ENCODE results near the gene FRMD4A. TPM values are rescaled to one million over a fixed set of nuclear protein-coding genes. Genes with fewer than 3 reads are reported as not detected.

The FRMD4A gene
- total RNA-seq, 1 donor from 2014 or later = 20.2 TPM

GRCh38 chr10:13683017-13683416 is 647.7 kb downstream of the FRMD4A start:
- Histone ChIP-seq H3F3A (ENCODE audit: low read depth) (peaks cover 5% of the 10 kb centered on the region), H3K9me3 (ENCODE audit: low read depth) (no peaks in the 10 kb centered on the region), H3K79me2 (ENCODE audit: low read depth) (no peaks in the 10 kb centered on the region), H3K36me3 (no peaks in the 10 kb centered on the region), H3K4me3 (no peak overlapping the region), H2AFZ (replicated peaks) (no peak overlapping the region), H3K4me2 (no peak overlapping the region), H3K27me3 (no peaks in the 10 kb centered on the region), H3K9ac (no peak overlapping the region), H3K27ac (no peak overlapping the region), H3K4me1 (peaks cover 17% of the 10 kb centered on the region), H4K20me1 (ENCODE audit: low read depth) (no peaks in the 10 kb centered on the region)
- no peak overlapping the region for H3K4me3 Mint-ChIP-seq
- no peak for DNase-seq (ENCODE audit: low spot score)
- H3K27ac Mint-ChIP-seq = no peak overlapping the region
- H3K9me3 Mint-ChIP-seq = no peaks in the 10 kb centered on the region
- H3K27me3 Mint-ChIP-seq (ENCODE audit: insufficient read depth, low read depth) = no peaks in the 10 kb centered on the region
- H3K36me3 Mint-ChIP-seq = peaks cover 28% of the 10 kb centered on the region
- H3K4me1 Mint-ChIP-seq = peaks cover 8% of the 10 kb centered on the region
- TF ChIP-seq, protein P1, sequence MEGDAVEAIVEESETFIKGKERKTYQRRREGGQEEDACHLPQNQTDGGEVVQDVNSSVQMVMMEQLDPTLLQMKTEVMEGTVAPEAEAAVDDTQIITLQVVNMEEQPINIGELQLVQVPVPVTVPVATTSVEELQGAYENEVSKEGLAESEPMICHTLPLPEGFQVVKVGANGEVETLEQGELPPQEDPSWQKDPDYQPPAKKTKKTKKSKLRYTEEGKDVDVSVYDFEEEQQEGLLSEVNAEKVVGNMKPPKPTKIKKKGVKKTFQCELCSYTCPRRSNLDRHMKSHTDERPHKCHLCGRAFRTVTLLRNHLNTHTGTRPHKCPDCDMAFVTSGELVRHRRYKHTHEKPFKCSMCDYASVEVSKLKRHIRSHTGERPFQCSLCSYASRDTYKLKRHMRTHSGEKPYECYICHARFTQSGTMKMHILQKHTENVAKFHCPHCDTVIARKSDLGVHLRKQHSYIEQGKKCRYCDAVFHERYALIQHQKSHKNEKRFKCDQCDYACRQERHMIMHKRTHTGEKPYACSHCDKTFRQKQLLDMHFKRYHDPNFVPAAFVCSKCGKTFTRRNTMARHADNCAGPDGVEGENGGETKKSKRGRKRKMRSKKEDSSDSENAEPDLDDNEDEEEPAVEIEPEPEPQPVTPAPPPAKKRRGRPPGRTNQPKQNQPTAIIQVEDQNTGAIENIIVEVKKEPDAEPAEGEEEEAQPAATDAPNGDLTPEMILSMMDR (IDR thresholded peaks at IDR 0.05) = no peak
- no peak for TF ChIP-seq EZH2 (IDR thresholded peaks at IDR 0.05)
- TF ChIP-seq EZH2phosphoT487 (IDR thresholded peaks at IDR 0.05) = no peak

GRCh38 chr10:13681960-13682359 is 648.8 kb downstream of the FRMD4A start:
- H3K36me3 Mint-ChIP-seq = peaks cover 30% of the 10 kb centered on the region
- H3K4me1 Mint-ChIP-seq = peaks cover 8% of the 10 kb centered on the region
- H3K36me3 ChIP-seq = no peaks in the 10 kb centered on the region
- no peaks in the 10 kb centered on the region for H3K79me2 ChIP-seq (ENCODE audit: low read depth)
- DNase-seq (ENCODE audit: low spot score) = no peak
- H3K9me3 ChIP-seq (ENCODE audit: low read depth) = no peaks in the 10 kb centered on the region
- H3K27ac ChIP-seq = no peak overlapping the region
- H3K4me3 ChIP-seq = no peak overlapping the region
- no peaks in the 10 kb centered on the region for H3K27me3 ChIP-seq
- H3F3A ChIP-seq (ENCODE audit: low read depth) = peaks cover 5% of the 10 kb centered on the region
- no peak for TF ChIP-seq EZH2phosphoT487 (IDR thresholded peaks at IDR 0.05)
- no peak for TF ChIP-seq EZH2 (IDR thresholded peaks at IDR 0.05)
- TF ChIP-seq, protein P1 (IDR thresholded peaks at IDR 0.05) = no peak
- H3K4me1 ChIP-seq = peaks cover 17% of the 10 kb centered on the region
- peak overlapping the region; percentile 87 for H3K27ac Mint-ChIP-seq
- H3K4me2 ChIP-seq = no peak overlapping the region
- no peaks in the 10 kb centered on the region for H3K9me3 Mint-ChIP-seq
- no peak overlapping the region for H2AFZ ChIP-seq (replicated peaks)
- H3K27me3 Mint-ChIP-seq (ENCODE audit: insufficient read depth, low read depth) = no peaks in the 10 kb centered on the region
- no peaks in the 10 kb centered on the region for H4K20me1 ChIP-seq (ENCODE audit: low read depth)
- no peak overlapping the region for H3K9ac ChIP-seq
- no peak overlapping the region for H3K4me3 Mint-ChIP-seq

DNA sequence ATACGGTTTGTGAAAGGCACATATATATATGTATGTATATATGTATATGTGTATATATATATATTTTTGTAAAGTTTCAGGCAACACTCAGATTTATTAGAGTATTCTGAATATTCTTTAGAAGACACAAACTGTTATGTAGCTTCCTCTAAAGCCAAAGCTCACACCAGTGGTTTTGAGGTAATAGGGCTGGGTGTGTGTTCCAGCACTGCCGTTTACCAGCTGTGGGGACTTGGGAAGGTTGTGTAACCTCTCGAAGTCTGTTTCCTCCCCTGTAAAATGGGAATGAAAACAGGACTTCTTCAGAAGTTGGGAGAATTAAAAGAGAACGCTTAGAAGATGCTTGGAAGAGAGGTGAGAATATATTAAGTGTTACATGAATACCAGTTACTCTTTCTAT is 649.2 kb downstream of the FRMD4A start:
- Histone ChIP-seq H3K4me3 (no peak overlapping the region), H2AFZ (replicated peaks) (no peak overlapping the region), H3K27ac (no peak overlapping the region), H3K27me3 (no peaks in the 10 kb centered on the region), H4K20me1 (ENCODE audit: low read depth) (no peaks in the 10 kb centered on the region), H3K4me2 (no peak overlapping the region), H3K9ac (no peak overlapping the region), H3K4me1 (peaks cover 17% of the 10 kb centered on the region), H3K9me3 (ENCODE audit: low read depth) (no peaks in the 10 kb centered on the region), H3K79me2 (ENCODE audit: low read depth) (no peaks in the 10 kb centered on the region), H3K36me3 (no peaks in the 10 kb centered on the region), H3F3A (ENCODE audit: low read depth) (peaks cover 5% of the 10 kb centered on the region)
- no peaks in the 10 kb centered on the region for H3K27me3 Mint-ChIP-seq (ENCODE audit: insufficient read depth, low read depth)
- peaks cover 8% of the 10 kb centered on the region for H3K4me1 Mint-ChIP-seq
- H3K4me3 Mint-ChIP-seq = no peak overlapping the region
- no peak overlapping the region for H3K27ac Mint-ChIP-seq
- H3K9me3 Mint-ChIP-seq = no peaks in the 10 kb centered on the region
- TF ChIP-seq EZH2 (IDR thresholded peaks at IDR 0.05) (no peak), EZH2phosphoT487 (IDR thresholded peaks at IDR 0.05) (no peak)
- TF ChIP-seq, protein P1 (IDR thresholded peaks at IDR 0.05) = no peak
- DNase-seq (ENCODE audit: low spot score) = no peak
- peaks cover 30% of the 10 kb centered on the region for H3K36me3 Mint-ChIP-seq

Measured in neural progenitor cell (in vitro differentiated cells).